ENCODE data around the gene NEURL1B.
"Not testable (repeated sequence)": the region's sequence is repeated elsewhere in the genome, so short reads cannot be mapped to it uniquely, and the experiment has no call there.

Gene NEURL1B

GRCh38 chr5:172640822-172641358 lies at the start of gene NEURL1B:
Gene NEURL1B (plus strand): TSS chr5:172641263. CDS start chr5:172641407, 144 bp downstream.
- peak; percentile 17 to 36 for DNase-seq (ENCODE audit: low read depth in 2 of 2)

GRCh38 chr5:172591636-172592035 lies 49.4 kb upstream of the NEURL1B start:
- DNase-seq (ENCODE audit: low read depth in 2 of 2), result no peak

- no peak for DNase-seq (ENCODE audit: low read depth in 2 of 2)
Measured at GRCh38 chr5:172592881-172593280, 48.2 kb upstream of the NEURL1B start.

- no peak for DNase-seq (ENCODE audit: low read depth in 2 of 2)
Measured at GRCh38 chr5:172593306-172593705, 47.8 kb upstream of the NEURL1B start.

GRCh38 chr5:172593721-172594235 lies 47.3 kb upstream of the NEURL1B start:
- no peak for DNase-seq (ENCODE audit: low read depth in 2 of 2)

GRCh38 chr5:172594431-172594830 lies 46.6 kb upstream of the NEURL1B start:
- no peak for DNase-seq (ENCODE audit: low read depth in 2 of 2)

- DNase-seq (ENCODE audit: low read depth in 2 of 2), result no peak
Measured at GRCh38 chr5:172594867-172595466, 46.1 kb upstream of the NEURL1B start.

GRCh38 chr5:172595596-172596455 lies 45.2 kb upstream of the NEURL1B start:
- no peak for DNase-seq (ENCODE audit: low read depth in 2 of 2)

- no peak for DNase-seq (ENCODE audit: low read depth in 2 of 2)
Measured at GRCh38 chr5:172596638-172597231, 44.3 kb upstream of the NEURL1B start.

- no peak for DNase-seq (ENCODE audit: low read depth in 2 of 2)
Measured at GRCh38 chr5:172597755-172598155, 43.3 kb upstream of the NEURL1B start.

GRCh38 chr5:172598251-172599203 lies 42.5 kb upstream of the NEURL1B start:
- no peak for DNase-seq (ENCODE audit: low read depth in 2 of 2)

- DNase-seq (ENCODE audit: low read depth in 2 of 2), result no peak
Measured at GRCh38 chr5:172599204-172599567, 41.9 kb upstream of the NEURL1B start.

- DNase-seq (ENCODE audit: low read depth in 2 of 2), result no peak
Measured at GRCh38 chr5:172600571-172600970, 40.5 kb upstream of the NEURL1B start.

GRCh38 chr5:172601576-172601975 lies 39.5 kb upstream of the NEURL1B start:
- not testable (repeated sequence) for DNase-seq (ENCODE audit: low read depth in 2 of 2)

GRCh38 chr5:172602783-172603231 lies 38.3 kb upstream of the NEURL1B start:
- DNase-seq (ENCODE audit: low read depth in 2 of 2), result no peak

GRCh38 chr5:172603251-172603806 lies 37.7 kb upstream of the NEURL1B start:
- no peak for DNase-seq (ENCODE audit: low read depth in 2 of 2)

- no peak for DNase-seq (ENCODE audit: low read depth in 2 of 2)
Measured at GRCh38 chr5:172605466-172605865, 35.6 kb upstream of the NEURL1B start.

GRCh38 chr5:172606156-172606785 lies 34.8 kb upstream of the NEURL1B start:
- no peak for DNase-seq (ENCODE audit: low read depth in 2 of 2)

- no peak for DNase-seq (ENCODE audit: low read depth in 2 of 2)
Measured at GRCh38 chr5:172607213-172607793, 33.8 kb upstream of the NEURL1B start.

- DNase-seq (ENCODE audit: low read depth in 2 of 2), result no peak
Measured at GRCh38 chr5:172608773-172609172, 32.3 kb upstream of the NEURL1B start.
